ENCODE data around the gene FHIT. TPM values are rescaled to one million over a fixed set of nuclear protein-coding genes. Genes with fewer than 3 reads are reported as not detected.

FHIT gene
- total and polyA plus RNA-seq, 10 of the 15 experiments (the other 5 are each of a cell fraction or from before 2014, with no cell fraction given): 4.2 to 14.9 (median 9.4) TPM

DNA sequence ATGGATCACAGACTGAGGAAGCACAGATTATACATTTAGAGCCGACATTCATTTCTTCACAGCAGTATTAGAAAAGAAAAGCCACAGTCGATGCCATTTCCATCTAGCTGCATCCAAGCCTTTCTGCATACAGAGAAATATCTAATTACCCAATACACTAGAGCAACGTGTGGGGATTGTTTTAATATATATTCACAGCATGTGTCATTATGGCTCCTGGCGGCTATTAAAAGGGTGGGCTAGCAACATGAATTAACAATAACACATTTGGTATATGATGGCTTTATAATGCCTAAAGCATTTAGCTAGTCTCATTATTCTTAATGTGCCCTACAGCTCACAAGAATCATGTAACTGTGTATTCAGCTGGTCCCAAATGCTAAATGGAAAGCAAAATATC is 1030.5 kb downstream of the FHIT start (continued):
- TF ChIP-seq, protein P1, sequence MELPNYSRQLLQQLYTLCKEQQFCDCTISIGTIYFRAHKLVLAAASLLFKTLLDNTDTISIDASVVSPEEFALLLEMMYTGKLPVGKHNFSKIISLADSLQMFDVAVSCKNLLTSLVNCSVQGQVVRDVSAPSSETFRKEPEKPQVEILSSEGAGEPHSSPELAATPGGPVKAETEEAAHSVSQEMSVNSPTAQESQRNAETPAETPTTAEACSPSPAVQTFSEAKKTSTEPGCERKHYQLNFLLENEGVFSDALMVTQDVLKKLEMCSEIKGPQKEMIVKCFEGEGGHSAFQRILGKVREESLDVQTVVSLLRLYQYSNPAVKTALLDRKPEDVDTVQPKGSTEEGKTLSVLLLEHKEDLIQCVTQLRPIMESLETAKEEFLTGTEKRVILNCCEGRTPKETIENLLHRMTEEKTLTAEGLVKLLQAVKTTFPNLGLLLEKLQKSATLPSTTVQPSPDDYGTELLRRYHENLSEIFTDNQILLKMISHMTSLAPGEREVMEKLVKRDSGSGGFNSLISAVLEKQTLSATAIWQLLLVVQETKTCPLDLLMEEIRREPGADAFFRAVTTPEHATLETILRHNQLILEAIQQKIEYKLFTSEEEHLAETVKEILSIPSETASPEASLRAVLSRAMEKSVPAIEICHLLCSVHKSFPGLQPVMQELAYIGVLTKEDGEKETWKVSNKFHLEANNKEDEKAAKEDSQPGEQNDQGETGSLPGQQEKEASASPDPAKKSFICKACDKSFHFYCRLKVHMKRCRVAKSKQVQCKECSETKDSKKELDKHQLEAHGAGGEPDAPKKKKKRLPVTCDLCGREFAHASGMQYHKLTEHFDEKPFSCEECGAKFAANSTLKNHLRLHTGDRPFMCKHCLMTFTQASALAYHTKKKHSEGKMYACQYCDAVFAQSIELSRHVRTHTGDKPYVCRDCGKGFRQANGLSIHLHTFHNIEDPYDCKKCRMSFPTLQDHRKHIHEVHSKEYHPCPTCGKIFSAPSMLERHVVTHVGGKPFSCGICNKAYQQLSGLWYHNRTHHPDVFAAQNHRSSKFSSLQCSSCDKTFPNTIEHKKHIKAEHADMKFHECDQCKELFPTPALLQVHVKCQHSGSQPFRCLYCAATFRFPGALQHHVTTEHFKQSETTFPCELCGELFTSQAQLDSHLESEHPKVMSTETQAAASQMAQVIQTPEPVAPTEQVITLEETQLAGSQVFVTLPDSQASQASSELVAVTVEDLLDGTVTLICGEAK (IDR thresholded peaks at IDR 0.05; ENCODE audit: borderline replicate concordance): no peak
- TF ChIP-seq RBBP5 (conservative IDR thresholded peaks at IDR 0.05) (no peak), ASH2L (IDR thresholded peaks at IDR 0.05; ENCODE audit: borderline replicate concordance, low read depth) (no peak), GABPA (IDR thresholded peaks at IDR 0.05; ENCODE audit: low read depth) (no peak)
- TF ChIP-seq, protein P2, sequence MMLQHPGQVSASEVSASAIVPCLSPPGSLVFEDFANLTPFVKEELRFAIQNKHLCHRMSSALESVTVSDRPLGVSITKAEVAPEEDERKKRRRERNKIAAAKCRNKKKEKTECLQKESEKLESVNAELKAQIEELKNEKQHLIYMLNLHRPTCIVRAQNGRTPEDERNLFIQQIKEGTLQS (IDR thresholded peaks at IDR 0.05; ENCODE audit: borderline replicate concordance, extremely low read depth, low read depth, low read length): no peak

DNA sequence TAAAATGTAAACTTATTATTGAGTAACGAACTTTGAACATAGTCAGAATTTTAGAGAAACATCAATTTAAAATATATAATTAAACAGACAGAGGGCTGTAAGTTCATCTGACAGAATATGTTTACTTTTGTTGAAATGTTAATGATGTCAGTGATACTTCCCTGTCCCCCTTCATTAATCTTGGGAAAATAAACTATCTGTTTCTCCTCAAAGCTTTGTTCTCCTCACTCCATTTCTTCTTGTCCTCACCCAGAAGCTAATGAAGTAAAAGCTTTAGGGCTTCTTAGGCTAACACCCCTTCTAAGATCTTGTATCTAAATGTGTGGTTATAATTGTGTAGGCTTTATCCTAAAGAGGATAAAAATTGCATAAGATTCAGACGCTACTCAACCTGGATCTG is 1031.8 kb downstream of the FHIT start:
- no peak for TF ChIP-seq BRCA1 (IDR thresholded peaks at IDR 0.05; ENCODE audit: low read depth, low read length)
- TF ChIP-seq, protein P3, sequence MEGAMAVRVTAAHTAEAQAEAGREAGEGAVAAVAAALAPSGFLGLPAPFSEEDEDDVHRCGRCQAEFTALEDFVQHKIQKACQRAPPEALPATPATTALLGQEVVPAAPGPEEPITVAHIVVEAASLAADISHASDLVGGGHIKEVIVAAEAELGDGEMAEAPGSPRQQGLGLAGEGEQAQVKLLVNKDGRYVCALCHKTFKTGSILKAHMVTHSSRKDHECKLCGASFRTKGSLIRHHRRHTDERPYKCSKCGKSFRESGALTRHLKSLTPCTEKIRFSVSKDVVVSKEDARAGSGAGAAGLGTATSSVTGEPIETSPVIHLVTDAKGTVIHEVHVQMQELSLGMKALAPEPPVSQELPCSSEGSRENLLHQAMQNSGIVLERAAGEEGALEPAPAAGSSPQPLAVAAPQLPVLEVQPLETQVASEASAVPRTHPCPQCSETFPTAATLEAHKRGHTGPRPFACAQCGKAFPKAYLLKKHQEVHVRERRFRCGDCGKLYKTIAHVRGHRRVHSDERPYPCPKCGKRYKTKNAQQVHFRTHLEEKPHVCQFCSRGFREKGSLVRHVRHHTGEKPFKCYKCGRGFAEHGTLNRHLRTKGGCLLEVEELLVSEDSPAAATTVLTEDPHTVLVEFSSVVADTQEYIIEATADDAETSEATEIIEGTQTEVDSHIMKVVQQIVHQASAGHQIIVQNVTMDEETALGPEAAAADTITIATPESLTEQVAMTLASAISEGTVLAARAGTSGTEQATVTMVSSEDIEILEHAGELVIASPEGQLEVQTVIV (IDR thresholded peaks at IDR 0.05; ENCODE audit: borderline replicate concordance, partially characterized antibody): no peak
- no peaks in the 10 kb centered on the region for H3K9me3 ChIP-seq (replicated peaks; ENCODE audit: control insufficient read depth, insufficient read depth, low read length)
- H3K4me1 ChIP-seq (ENCODE audit: control insufficient read depth, insufficient read depth, low read length): no peaks in the 10 kb centered on the region
- intact Hi-C loops (cut with micrococcal nuclease; ENCODE audit: unreplicated experiment) (no loop called here), in situ Hi-C loops (cut with MboI) (no loop called here)
- 22% methylated on average over 2 of the region's 2 CpGs for WGBS (ENCODE audit: insufficient coverage, insufficient replicate concordance, low lambda C conversion rate, missing lambda C conversion rate)
- FAIRE-seq (no peak), ATAC-seq (no peak), DNase-seq (ENCODE audit: low read depth, low spot score) (no peak)
- SMC1A ChIA-PET (ENCODE audit: uncharacterized antibody, unreplicated experiment): no interaction called here
- no TSS peak for BruUV-seq (replicated peaks)
- H3K4me3 ChIP-seq: no peak overlapping the region
- no peak overlapping the region for H3K9ac ChIP-seq (ENCODE audit: control insufficient read depth, insufficient read depth, low read length)
- H3K27ac ChIP-seq (ENCODE audit: control insufficient read depth, insufficient read depth): no peak overlapping the region
- POLR2A ChIA-PET: no interaction called here
- RAD21 ChIA-PET (ENCODE audit: unreplicated experiment): no interaction called here
- no peak overlapping the region for H2AFZ ChIP-seq (ENCODE audit: control insufficient read depth, low read depth, low read length)
- no peaks in the 10 kb centered on the region for H3K36me3 ChIP-seq (ENCODE audit: control insufficient read depth in 2 of 2, insufficient read depth in 2 of 2, low read length in 1 of 2)
- no peaks in the 10 kb centered on the region for H3K79me2 ChIP-seq (ENCODE audit: control insufficient read depth, insufficient read depth, low read length)
- CTCF ChIA-PET: no interaction called here
- no peak overlapping the region for H3K4me2 ChIP-seq (ENCODE audit: control insufficient read depth, insufficient read depth)
- H4K20me1 ChIP-seq (ENCODE audit: control insufficient read depth, insufficient read depth): no peaks in the 10 kb centered on the region
- no peaks in the 10 kb centered on the region for H3K27me3 ChIP-seq (replicated peaks in 1 of 2; ENCODE audit: control insufficient read depth in 2 of 2, insufficient read depth in 2 of 2, low read length in 1 of 2)
